NB4 (cell line): Measurements from ENCODE around the gene CD27.
A peak's percentile ranks its signal among the peaks of the same experiment; 100 is the strongest.
"Not testable (repeated sequence)": the region's sequence is repeated elsewhere in the genome, so short reads cannot be mapped to it uniquely, and the experiment has no call there.

Source experiments
- DNase-seq: peaks from one replicate; pipeline ENCODE4 v3.0.0; 2010; ENCODE audit warnings: low read depth
- H3K4me3 ChIP-seq: one replicate; pipeline ENCODE4 v1.5.1; 2011; ENCODE audit warnings: mild to moderate bottlenecking, low read depth, low read length, moderate library complexity
- MAX ChIP-seq: IDR thresholded peaks from 2 replicates; pipeline ENCODE4 v1.6.1; 2011; ENCODE audit warnings: low read depth, low read length
- MYC ChIP-seq: IDR thresholded peaks from 2 replicates; pipeline ENCODE4 v1.6.1; 2011; ENCODE audit warnings: low read depth, low read length
- POLR2A ChIP-seq: IDR thresholded peaks from 2 replicates; pipeline ENCODE4 v1.6.1; 2011; ENCODE audit warnings: mild to moderate bottlenecking; ENCODE audit not compliant: insufficient read length; ENCODE audit errors: extremely low read depth
- TF ChIP-seq, protein P1 (sequence below): IDR thresholded peaks from one replicate; pipeline ENCODE4 v1.5.1; 2012; ENCODE audit warnings: low read depth, low read length

CD27 gene

DNA sequence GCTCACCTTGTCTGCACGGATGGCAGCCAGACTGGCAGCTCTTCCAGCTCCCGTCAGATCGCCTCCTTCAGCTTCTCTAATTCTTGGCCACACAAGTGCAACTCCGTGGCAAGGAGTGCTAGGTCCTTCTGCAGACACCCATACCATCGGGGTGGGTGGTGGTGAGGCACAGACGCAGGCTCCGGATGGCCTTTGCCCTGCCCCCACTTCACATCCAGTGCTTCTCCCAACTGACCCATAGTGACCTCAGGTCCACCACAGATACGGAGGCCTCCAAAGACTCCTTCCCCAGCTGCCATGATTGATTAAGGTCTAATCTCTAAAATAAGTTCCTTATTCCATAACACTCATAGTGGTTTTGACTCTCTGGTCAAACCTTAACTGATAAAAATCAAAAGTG, 19.9 kb upstream of the CD27 start:
- TF ChIP-seq, protein P1, sequence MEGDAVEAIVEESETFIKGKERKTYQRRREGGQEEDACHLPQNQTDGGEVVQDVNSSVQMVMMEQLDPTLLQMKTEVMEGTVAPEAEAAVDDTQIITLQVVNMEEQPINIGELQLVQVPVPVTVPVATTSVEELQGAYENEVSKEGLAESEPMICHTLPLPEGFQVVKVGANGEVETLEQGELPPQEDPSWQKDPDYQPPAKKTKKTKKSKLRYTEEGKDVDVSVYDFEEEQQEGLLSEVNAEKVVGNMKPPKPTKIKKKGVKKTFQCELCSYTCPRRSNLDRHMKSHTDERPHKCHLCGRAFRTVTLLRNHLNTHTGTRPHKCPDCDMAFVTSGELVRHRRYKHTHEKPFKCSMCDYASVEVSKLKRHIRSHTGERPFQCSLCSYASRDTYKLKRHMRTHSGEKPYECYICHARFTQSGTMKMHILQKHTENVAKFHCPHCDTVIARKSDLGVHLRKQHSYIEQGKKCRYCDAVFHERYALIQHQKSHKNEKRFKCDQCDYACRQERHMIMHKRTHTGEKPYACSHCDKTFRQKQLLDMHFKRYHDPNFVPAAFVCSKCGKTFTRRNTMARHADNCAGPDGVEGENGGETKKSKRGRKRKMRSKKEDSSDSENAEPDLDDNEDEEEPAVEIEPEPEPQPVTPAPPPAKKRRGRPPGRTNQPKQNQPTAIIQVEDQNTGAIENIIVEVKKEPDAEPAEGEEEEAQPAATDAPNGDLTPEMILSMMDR: no peak
- TF ChIP-seq MYC (no peak), POLR2A (no peak), MAX (no peak)
- no peak for DNase-seq
- no peak overlapping the region for H3K4me3 ChIP-seq

- TF ChIP-seq, protein P1: no peak
- TF ChIP-seq POLR2A: no peak
- TF ChIP-seq MYC: no peak
- no peak for TF ChIP-seq MAX
- DNase-seq: peak; percentile 16
- no peak overlapping the region for H3K4me3 ChIP-seq
Measured at GRCh38 chr12:6425590-6426531, 18.9 kb upstream of the CD27 start.

DNA sequence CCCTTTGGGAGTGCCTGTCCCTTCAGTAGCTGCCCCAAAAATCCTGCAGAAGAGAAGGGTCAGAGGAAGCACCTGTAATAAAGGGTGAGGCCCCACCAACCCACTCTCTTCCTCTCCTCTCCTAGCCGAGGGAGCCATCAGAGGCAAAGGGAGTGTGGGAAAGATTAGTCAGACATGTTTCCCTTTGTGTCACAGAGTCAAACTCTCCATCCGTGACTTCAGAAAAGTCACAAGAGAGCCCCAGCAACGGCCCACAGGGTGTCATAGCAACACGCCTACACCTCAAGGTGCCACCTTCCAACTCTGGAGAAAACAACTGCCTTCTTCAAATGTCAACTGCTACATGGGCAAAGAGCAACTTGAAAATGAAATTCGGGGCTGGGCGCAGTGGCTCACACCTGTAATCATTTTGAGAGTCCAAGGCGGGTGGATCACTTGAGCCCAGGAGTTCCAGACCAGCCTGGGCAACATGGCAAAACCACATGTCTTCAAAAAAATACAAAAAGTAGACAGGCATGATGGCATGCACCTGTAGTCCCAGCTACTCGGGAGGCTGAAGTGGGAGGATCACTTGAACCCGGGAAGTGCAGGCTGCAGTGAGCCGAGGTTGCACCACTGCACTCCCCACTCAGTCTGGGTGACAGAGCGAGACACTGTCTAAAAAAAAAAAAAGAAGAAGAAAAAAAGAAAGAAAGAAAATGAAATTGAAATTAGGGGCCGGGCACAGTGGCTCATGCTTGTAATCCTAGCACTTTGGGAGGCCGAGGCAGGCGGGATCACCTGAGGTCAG, 17.7 kb upstream of the CD27 start:
- peak; percentile 22 for DNase-seq
- no peak overlapping the region for H3K4me3 ChIP-seq
- TF ChIP-seq, protein P1: no peak
- TF ChIP-seq MAX: no peak
- TF ChIP-seq POLR2A: no peak
- TF ChIP-seq MYC: no peak

DNA sequence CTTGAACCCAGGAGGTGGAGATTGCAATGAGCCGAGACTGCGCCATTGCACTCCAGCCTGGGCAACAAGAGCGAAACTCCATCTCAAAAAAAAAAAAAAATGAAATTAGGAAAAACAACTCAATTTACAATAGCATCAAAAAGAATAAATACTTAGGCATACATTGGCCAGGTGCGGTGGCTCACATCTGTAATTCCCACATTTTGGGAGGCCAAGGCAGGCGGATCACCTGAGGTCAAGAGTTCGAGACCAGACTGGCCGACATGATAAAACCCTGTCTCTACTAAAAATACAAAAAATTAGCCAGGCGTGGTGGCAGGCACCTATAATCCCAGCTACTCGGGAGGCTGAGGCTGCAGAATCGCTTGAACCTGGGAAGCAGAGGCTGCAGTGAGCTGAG, 17.0 kb upstream of the CD27 start:
- not testable (repeated sequence) for H3K4me3 ChIP-seq, DNase-seq

DNA sequence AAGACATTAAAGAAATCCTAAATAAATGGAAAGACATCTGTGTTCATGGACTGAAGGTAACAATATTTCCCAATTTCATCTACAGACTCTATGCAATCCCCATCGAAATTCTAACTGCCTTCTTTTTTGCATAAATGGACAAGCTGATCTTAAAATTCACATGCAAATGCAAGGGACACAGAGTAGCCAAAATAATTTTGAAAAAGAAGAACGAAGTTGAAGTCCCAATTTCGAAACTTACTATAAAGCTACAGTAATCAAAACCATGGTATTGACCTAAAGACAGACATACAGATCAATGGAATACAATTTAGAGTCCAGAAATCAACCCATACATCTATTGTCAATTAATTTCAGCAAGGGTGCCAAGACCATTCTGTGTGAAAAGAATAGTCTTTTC, 16.4 kb upstream of the CD27 start:
- no peak overlapping the region for H3K4me3 ChIP-seq
- TF ChIP-seq MAX (no peak), POLR2A (no peak), MYC (no peak)
- TF ChIP-seq, protein P1: no peak
- DNase-seq: no peak
